NCI-H82 (cell line): ENCODE data around the gene ZNF408.
A peak's percentile ranks its signal among the peaks of the same experiment; 100 is the strongest.

Source experiments
- DNase-seq: peaks from one replicate; lab custom pipeline; 2025; lab: John Stamatoyannopoulos, UW

The ZNF408 gene

GRCh38 chr11:46727952-46728658 lies 27.3 kb downstream of the ZNF408 start:
- DNase-seq: no peak

- DNase-seq: no peak
These were observed 27.8 kb downstream of the ZNF408 start for GRCh38 chr11:46728659-46729040.

- no peak for DNase-seq
These were observed 28.5 kb downstream of the ZNF408 start for GRCh38 chr11:46729110-46730027.

GRCh38 chr11:46731545-46731944 lies 30.7 kb downstream of the ZNF408 start:
- DNase-seq: no peak

GRCh38 chr11:46733234-46733633 lies 32.4 kb downstream of the ZNF408 start:
- DNase-seq: no peak

- DNase-seq: no peak
These were observed 35.3 kb downstream of the ZNF408 start for GRCh38 chr11:46736146-46736545.

GRCh38 chr11:46736615-46737014 lies 35.8 kb downstream of the ZNF408 start:
- no peak for DNase-seq

GRCh38 chr11:46737699-46738098 lies 36.9 kb downstream of the ZNF408 start:
- no peak for DNase-seq

GRCh38 chr11:46738887-46739286 lies 38.1 kb downstream of the ZNF408 start:
- peak; percentile 31 for DNase-seq

- no peak for DNase-seq
These were observed 41.0 kb downstream of the ZNF408 start for GRCh38 chr11:46741600-46742484.

- no peak for DNase-seq
These were observed 42.2 kb downstream of the ZNF408 start for GRCh38 chr11:46743043-46743442.

- DNase-seq: no peak
These were observed 43.0 kb downstream of the ZNF408 start for GRCh38 chr11:46743693-46744339.

GRCh38 chr11:46745328-46745727 lies 44.5 kb downstream of the ZNF408 start:
- DNase-seq: no peak

GRCh38 chr11:46745995-46746394 lies 45.2 kb downstream of the ZNF408 start:
- DNase-seq: no peak

GRCh38 chr11:46747150-46747549 lies 46.3 kb downstream of the ZNF408 start:
- no peak for DNase-seq
